ENCODE results near the gene PGC. TPM values are rescaled to one million over a fixed set of nuclear protein-coding genes. Genes with fewer than 3 reads are reported as not detected.

Gene PGC
- total RNA-seq, 1 experiment from 2014 or later = not detected

- Mint-ChIP-seq H3K4me3 (no peak overlapping the region), H3K27me3 (ENCODE audit: low read depth) (no peaks in the 10 kb centered on the region; the same call in 1 of the 2 replicates), H3K36me3 (ENCODE audit: insufficient read depth in 1 of 3, low read depth in 3 of 3) (peaks cover 8 to 24% (median 22%) of the 10 kb centered on the region in 3 experiments; a peak in 6 of 7 replicates), H3K9me3 (no peaks in the 10 kb centered on the region; a peak in 1 of 5 replicates), H3K27ac (peak overlapping the region in 2 of 3 experiments; percentile 51 to 75; a peak in 2 of 7 replicates), H3K4me1 (peaks cover 5 to 19% of the 10 kb centered on the region in 2 experiments; a peak in 3 of 4 replicates)
- Histone ChIP-seq H3K4ac (ENCODE audit: low read depth, low read length) (no peak overlapping the region), H3K23ac (ENCODE audit: insufficient read length, low read depth, low read length) (no peak overlapping the region), H4K20me1 (ENCODE audit: control insufficient read depth, insufficient read depth, insufficient read length) (no peaks in the 10 kb centered on the region), H3K4me1 (ENCODE audit: insufficient read depth, low read length) (no peaks in the 10 kb centered on the region), H4K91ac (ENCODE audit: insufficient read length, low read depth, low read length) (no peak overlapping the region), H2BK15ac (ENCODE audit: low read depth, low read length) (no peak overlapping the region), H3K18ac (ENCODE audit: insufficient read length, low read depth, low read length) (no peak overlapping the region), H2BK12ac (ENCODE audit: insufficient read length, low read depth, low read length) (no peak overlapping the region), H2AK5ac (ENCODE audit: insufficient read length, low read length) (no peak overlapping the region), H2BK120ac (ENCODE audit: low read depth, low read length, poor library complexity, severe bottlenecking) (no peak overlapping the region), H3K79me1 (ENCODE audit: insufficient read depth, low read depth, low read length, poor library complexity, severe bottlenecking) (no peaks in the 10 kb centered on the region), H3K27me3 (ENCODE audit: insufficient read depth, low read length) (no peaks in the 10 kb centered on the region), H2BK5ac (ENCODE audit: insufficient read length, low read length) (no peak overlapping the region), H4K5ac (ENCODE audit: insufficient read length, low read depth, low read length) (no peak overlapping the region), H2AFZ (ENCODE audit: low read length) (no peak overlapping the region), H3K27ac (ENCODE audit: insufficient read length, low read depth, low read length) (no peak overlapping the region), H3K9ac (ENCODE audit: extremely low read depth, insufficient read length, low read length) (no peak overlapping the region), H3K79me2 (ENCODE audit: insufficient read depth, low read length) (no peaks in the 10 kb centered on the region), H3K56ac (ENCODE audit: insufficient read length, low read depth, low read length) (no peak overlapping the region), H3K14ac (ENCODE audit: insufficient read depth, low read length) (no peak overlapping the region), H2BK20ac (ENCODE audit: low read depth, low read length, poor library complexity, severe bottlenecking) (no peak overlapping the region), H3K9me3 (ENCODE audit: control insufficient read depth, low read depth, low read length) (no peaks in the 10 kb centered on the region), H4K8ac (replicated peaks; ENCODE audit: insufficient read length, low read depth, low read length) (no peak overlapping the region), H3K23me2 (ENCODE audit: insufficient read length, low read depth, low read length, poor library complexity, severe bottlenecking) (no peaks in the 10 kb centered on the region), H3K4me2 (ENCODE audit: insufficient read depth, insufficient read length, low read length) (no peak overlapping the region), H3T11ph (ENCODE audit: low read length) (no peak overlapping the region)
- DNase-seq = no peak
- WGBS (ENCODE audit: extremely low coverage, insufficient read length, low lambda C conversion rate) = no CpG with 5 or more reads among the region's 10 CpGs
- TF ChIP-seq CTCF (conservative IDR thresholded peaks at IDR 0.05) = no peak
These were observed 21.5 kb upstream of the PGC start for GRCh38 chr6:41768545-41769308.

Measured in H9 (cell line).